ENCODE measurements around the gene HS3ST3A1. TPM values are rescaled to one million over a fixed set of nuclear protein-coding genes. Genes with fewer than 3 reads are reported as not detected.

The HS3ST3A1 gene
- total and polyA plus RNA-seq, 2 donors from 2014 or later: 1.2 to 2.2 TPM

- Histone ChIP-seq H3K27ac (ENCODE audit: low read depth in 2 of 2, low read length in 2 of 2) (no peak overlapping the region), H3K9me3 (ENCODE audit: control insufficient read depth in 2 of 3, insufficient read depth in 1 of 3, low read length in 3 of 3) (peaks cover 0 to 2% (median 0%) of the 10 kb centered on the region in 3 donors), H3K9ac (ENCODE audit: low read length in 3 of 3) (no peak overlapping the region), H3K4me3 (ENCODE audit: low read length in 3 of 3) (no peak overlapping the region), H3K27me3 (ENCODE audit: control insufficient read depth, insufficient read depth, low read length) (no peaks in the 10 kb centered on the region), H3K36me3 (ENCODE audit: control insufficient read depth in 2 of 3, insufficient read depth in 3 of 3, low read length in 3 of 3) (no peaks in the 10 kb centered on the region), H3K4me1 (ENCODE audit: control insufficient read depth in 2 of 3, insufficient read depth in 2 of 3, low read depth in 1 of 3, low read length in 3 of 3) (no peaks in the 10 kb centered on the region)
- FAIRE-seq: no peak
- no peak for TF ChIP-seq CTCF (IDR thresholded peaks at IDR 0.05; ENCODE audit: borderline replicate concordance, extremely low read depth, insufficient read depth)
- intact Hi-C loops (cut with DNase I): no loop called here
- DNase-seq: no peak
Measured at GRCh38 chr17:13538841-13539411, 62.8 kb downstream of the HS3ST3A1 start.

- intact Hi-C loops (cut with DNase I): no loop called here
- DNase-seq: no peak
- no peak overlapping the region for H3K4me3 ChIP-seq (ENCODE audit: low read length in 3 of 3)
- H3K36me3 ChIP-seq (ENCODE audit: control insufficient read depth in 2 of 3, insufficient read depth in 3 of 3, low read length in 3 of 3): no peaks in the 10 kb centered on the region
- no peaks in the 10 kb centered on the region for H3K4me1 ChIP-seq (ENCODE audit: control insufficient read depth in 2 of 3, insufficient read depth in 2 of 3, low read depth in 1 of 3, low read length in 3 of 3)
- no peak for FAIRE-seq
- no peak overlapping the region for H3K9ac ChIP-seq (ENCODE audit: low read length in 3 of 3)
- no peaks in the 10 kb centered on the region for H3K27me3 ChIP-seq (ENCODE audit: control insufficient read depth, insufficient read depth, low read length)
- TF ChIP-seq CTCF (IDR thresholded peaks at IDR 0.05; ENCODE audit: borderline replicate concordance, extremely low read depth, insufficient read depth): no peak
- H3K9me3 ChIP-seq (ENCODE audit: control insufficient read depth in 2 of 3, insufficient read depth in 1 of 3, low read length in 3 of 3): peaks cover 0 to 2% (median 0%) of the 10 kb centered on the region in 3 donors
- H3K27ac ChIP-seq (ENCODE audit: low read depth in 2 of 2, low read length in 2 of 2): no peak overlapping the region
Measured at GRCh38 chr17:13537871-13538643, 63.7 kb downstream of the HS3ST3A1 start.

GRCh38 chr17:13537167-13537731 is 64.5 kb downstream of the HS3ST3A1 start:
- TF ChIP-seq CTCF (IDR thresholded peaks at IDR 0.05; ENCODE audit: borderline replicate concordance, extremely low read depth, insufficient read depth): no peak
- Histone ChIP-seq H3K4me1 (ENCODE audit: control insufficient read depth in 2 of 3, insufficient read depth in 2 of 3, low read depth in 1 of 3, low read length in 3 of 3) (no peaks in the 10 kb centered on the region), H3K9ac (ENCODE audit: low read length in 3 of 3) (no peak overlapping the region), H3K4me3 (ENCODE audit: low read length in 3 of 3) (no peak overlapping the region), H3K9me3 (ENCODE audit: control insufficient read depth in 2 of 3, insufficient read depth in 1 of 3, low read length in 3 of 3) (peaks cover 0 to 2% (median 0%) of the 10 kb centered on the region in 3 donors), H3K27ac (ENCODE audit: low read depth in 2 of 2, low read length in 2 of 2) (no peak overlapping the region), H3K36me3 (ENCODE audit: control insufficient read depth in 2 of 3, insufficient read depth in 3 of 3, low read length in 3 of 3) (no peaks in the 10 kb centered on the region), H3K27me3 (ENCODE audit: control insufficient read depth, insufficient read depth, low read length) (no peaks in the 10 kb centered on the region)
- FAIRE-seq (no peak), DNase-seq (no peak)
- intact Hi-C loops (cut with DNase I): no loop called here
